Activated CD8-positive, alpha-beta memory T cell treated with anti-CD3 and anti-CD28 coated beads for 48 hours (primary cell): Measurements from ENCODE around the gene CHRNE.

Experiments
- DNase-seq, 3 experiments: peaks; one replicate each; pipeline ENCODE4 v3.0.0-alpha.2; 2020; ENCODE audit warnings: low read depth in 2 of 3, low spot score in 2 of 3

CHRNE gene

DNA sequence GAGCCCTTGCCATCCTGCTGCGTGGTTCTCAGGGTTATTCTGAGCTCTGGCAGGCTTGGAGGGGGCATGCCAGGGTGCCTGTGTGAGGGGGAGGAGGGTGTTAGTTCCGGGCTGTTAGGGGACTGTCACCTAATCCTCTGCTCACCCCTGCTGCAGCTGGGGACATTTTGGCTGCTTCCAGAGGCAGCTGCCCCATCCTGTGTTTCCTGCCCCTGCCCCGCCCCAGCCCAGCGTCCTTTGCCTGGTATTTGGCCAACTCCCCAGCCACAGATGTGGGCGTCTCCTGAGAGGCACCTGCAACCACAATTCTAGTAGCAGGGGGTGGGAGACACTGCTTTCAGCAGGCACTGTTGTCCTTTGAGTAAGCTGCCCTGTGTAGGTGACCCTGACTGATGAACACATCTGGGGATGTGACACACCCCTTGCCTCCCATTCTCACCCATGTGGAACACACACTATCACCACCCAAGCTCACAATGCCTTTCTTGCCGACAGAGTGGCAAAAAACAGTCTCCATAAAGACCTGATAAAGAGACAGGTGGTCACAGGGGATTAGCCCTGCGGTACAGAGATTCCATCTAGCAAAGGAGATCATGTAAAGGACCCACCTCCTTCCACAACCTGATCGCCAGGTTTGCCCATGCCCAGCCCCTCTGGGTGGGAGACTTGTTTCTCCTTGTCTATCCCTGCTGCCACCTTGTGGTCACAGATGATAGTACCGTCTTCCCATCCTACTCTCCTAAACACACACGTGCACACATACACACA, at the start of gene CHRNE:
TSS of gene CHRNE (minus strand) at position 48 of the 768 bp plus-strand sequence. CDS start at position 13, 35 bp downstream.
- DNase-seq = peak; percentile 40 to 52 (median 44)

DNA sequence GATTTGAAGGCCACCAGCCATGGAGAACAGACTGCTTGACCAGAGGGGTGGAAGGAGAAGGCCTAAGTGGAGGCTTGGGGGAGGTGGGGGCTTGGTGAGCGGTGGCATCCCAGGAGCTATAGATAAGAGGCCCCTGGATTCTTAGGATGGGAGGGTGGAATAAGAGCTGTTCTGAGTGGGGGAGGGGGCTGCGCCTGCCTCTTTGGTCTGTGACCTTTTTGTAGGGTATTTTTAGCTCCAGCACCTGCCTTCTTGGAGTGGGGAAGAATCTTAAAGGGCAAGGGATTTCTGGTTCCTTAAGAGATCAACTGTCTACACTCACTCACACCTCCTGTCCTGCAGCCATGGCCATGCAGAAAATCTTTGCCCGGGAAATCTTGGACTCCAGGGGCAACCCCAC, 48.6 kb upstream of the CHRNE start:
- DNase-seq = no peak

DNA sequence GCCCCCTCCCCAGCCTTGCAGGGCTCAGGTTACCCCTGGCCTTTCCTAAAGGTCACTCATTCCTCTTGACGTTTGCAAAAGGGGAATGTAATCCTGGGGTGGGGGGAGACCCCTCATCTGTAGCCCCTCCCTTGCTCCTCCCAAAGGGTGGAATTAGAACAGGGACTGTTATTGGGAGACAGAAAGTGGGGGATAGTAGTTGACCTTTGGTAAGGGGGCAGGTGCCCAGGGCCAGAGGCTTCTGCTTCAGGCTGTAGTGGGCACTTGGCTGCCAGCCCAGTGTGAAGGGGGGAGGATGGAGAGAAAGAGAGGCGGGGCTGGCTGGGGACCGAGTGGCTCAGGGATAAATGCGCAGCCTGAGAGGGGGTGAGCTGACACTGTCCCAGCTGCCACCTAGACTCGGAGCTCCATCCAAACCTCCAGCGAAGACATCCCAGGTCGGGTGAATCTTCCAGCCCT, 47.9 kb upstream of the CHRNE start, which contains the start of gene ENO3:
TSS of gene ENO3 (plus strand) at position 374 of the 459 bp plus-strand sequence. CDS start 711 bp downstream, outside the sequence.
- DNase-seq = no peak

DNA sequence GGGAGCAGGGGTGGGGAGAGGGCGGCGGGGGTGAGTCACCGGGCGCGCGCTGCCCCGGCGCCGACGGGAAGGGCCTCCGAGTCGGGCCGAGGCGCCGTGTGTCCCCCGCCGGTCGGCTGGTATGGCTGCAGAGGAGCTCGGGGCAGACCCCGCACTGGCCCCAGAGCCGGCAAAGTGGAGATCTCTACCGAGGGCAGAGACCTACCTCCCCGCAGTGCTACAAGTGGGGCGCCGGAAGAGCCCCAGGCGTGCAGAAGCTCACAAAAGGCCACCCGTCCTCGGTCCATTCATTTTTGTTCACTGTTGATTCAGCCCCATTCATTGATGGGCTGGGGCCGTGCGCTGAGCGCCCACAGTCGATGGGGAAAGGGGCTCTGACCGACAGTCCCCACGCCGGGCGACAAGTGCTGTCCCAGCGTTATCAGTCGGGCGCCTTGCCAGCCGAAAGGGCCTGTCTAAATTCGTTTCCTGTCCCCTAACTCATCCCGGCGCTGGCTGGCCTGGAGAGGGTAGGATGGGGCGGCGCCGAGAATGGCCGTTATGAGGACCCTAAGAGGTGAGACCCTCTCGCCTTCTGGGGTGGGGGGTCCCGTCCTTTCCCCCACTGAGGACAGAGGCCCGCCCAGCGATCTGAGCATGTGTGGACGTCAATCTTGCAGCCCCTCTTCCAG, 47.3 kb upstream of the CHRNE start:
- DNase-seq = no peak

DNA sequence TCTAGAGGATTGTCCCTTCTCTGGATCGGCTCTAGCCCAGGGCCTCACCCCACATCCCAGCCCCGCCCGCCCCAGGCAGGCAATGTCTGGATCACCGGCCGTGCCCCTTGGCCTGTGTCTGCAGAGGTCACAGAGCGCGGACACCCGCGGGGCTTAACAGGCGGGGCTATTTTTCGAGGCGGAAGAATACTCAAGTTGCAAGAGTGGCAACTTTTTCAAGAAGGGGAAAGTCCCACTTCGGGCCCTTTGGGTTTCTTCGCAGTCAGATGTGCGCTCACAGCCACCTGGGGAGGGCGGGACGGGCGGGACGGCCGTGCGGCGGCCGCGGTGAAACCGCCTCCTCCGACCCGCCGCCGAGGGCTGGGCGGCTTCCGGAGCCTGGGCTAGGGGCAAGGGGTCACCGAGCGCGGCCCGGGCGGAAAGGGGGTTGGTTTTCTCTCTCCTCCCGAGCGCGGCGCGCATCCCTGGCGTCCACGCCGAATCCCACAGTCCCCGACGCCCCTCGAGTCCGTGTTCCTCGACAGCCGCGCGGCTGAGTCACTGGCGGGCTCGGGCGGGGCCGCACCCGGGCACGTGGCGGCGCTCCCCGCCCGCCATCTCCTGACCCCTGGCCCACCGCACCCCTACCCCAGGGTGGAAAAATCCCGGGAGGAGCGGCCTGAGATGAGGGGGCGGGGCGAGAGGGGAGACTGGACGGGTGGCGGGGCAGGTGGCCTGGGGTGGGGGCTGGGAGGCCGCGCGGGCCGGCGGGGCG, 46.6 kb upstream of the CHRNE start:
- DNase-seq = peak; percentile 57 to 71 (median 69)

DNA sequence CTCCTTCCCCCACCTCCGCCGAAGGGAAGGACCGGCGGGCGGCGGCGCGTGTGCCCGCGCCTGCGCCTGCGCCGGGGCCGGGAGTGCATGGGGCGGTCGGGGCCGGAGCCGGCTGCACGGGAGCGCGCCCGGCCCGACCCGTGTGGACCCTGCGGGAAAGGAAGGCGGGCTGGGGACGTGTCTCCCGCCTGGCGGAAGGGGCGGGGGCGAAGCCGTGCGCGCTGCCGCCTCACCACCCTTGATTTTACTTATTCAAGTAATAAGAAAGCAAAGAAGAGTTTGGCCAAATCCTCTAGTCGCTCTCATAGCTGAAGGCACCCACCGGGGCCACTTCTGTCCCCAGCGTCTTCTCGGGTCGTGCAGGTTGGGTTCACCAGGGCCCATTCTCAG, 46.0 kb upstream of the CHRNE start:
- DNase-seq = peak in 2 of 3 experiments; percentile 57 to 68

DNA sequence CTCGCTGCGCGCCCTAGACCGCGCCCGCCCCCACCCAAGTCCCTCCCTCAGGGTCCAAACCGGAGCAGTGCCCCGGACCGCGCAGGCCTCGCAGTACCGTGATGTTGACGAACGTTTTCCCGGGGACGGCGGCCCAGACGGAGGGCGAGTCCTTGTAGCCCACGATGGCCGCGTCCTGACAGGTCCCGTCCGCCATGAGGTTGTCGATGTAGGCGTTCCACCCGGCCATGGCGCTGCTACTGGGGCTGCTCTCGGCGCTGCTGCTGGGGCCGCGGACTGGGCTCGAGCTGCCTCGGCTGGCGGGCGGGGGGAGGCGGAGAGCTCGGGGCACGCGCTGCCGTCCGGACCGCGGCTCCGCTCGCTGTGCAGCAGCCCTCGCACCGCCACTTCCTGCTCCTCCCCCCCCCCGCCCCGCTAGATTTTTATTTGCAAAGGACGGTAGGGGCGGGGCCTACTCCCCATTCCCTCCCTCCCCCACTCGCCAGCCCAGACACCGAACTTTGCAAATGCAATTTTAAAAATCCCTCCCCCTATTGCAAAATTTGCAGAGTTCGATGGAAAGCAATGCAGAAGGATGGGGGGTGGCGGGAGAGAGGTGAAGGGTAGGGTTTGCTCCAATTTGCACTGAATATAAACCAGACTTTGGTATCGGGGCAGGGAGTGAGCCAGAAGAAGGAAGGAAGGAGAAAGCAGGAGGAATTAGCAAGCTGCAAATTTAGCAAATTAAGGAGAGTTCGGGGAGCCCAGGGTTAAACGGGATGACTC, 45.5 kb upstream of the CHRNE start, which contains the start of gene PFN1:
TSS of gene PFN1 (minus strand) at position 365 of the 765 bp plus-strand sequence. CDS start at position 229, 136 bp downstream.
- DNase-seq = peak; percentile 64 to 81 (median 69)

DNA sequence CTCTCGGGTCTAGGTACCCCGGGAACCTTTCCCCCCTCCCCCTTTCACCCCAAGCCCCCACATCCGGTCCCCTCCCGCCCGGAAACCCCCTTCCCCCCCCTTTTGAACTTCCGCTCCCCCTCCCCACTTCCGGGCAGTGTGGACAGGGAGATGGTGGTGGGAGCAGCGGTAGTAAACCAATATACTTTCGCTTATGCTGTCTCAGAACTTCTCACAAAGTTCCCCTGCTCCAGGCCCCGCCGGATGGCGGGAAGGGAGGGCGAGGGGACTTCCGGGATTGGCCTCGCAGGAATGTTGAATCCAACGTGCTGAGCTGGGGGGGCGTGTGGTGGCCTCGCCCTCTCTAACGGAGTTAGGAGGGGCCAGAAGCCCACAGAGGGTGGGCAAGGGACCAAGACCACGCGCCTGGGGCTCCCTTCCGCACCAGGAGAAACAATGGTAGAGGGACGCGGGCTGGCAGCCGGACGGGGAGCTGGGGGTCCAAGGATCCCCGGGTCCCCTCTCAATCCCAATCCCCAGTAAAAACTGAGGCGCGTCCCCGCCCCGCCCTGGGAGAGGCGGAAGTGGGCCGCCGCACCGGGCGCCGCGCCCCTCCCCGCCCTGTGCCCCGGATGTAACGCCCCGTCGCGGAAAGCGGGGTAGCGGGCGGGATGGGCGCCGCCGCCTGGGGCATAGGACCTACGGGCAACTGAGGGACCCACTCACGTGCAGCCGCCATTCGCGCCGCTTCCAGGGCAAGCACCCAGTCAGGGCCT, 44.7 kb upstream of the CHRNE start:
- DNase-seq = peak; percentile 40 to 62 (median 57)

DNA sequence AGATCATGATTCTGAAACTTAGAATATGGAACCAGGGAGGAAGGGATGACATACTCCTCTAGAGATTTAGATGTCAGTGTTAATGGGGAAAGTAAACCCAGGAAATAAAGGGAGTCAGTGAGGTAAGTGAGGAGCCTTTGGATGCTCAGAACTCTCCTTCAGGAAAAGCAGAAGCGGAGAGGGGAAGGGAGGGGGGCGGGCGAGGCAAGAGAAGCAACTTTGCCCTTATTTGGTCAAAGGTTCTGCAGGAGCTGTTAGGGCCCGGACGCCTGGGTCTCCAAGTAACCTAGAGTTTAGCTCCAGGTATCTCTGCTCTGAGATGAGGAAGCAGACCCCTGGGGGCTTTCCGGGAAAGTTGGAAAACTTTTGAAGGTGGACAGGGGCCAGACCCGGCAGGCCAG, 44.1 kb upstream of the CHRNE start:
- DNase-seq = peak in 1 of 3 experiments; percentile 33

DNA sequence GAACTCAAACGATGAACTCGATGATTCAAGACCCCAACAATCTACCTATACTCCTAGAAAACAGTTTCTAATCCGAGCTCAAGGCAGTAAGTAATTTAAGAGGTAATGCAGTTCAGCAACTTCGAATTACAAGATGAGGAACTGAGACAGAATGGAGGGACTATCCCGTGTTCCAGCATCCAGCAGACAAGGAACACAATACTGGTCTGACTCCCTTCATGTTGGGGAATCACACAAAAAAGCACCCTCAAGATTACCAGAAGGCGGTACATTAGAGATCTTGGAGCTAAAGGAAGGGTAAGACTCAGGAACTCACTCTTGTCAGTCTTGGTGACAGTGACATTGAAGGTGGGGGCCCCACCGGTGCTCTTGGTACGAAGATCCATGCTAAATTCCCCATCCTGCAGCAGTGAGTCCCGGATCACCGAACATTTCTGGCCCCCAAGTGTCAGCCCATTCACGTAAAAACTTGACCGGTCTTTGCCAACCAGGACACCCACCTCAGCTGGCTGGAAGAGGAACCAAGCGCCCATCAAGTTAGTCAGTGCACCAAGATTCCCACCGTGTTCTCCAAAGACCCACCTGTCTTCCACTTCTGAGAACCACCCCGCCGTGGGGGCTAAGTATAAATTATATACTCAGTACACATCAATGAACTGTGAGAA, 43.5 kb upstream of the CHRNE start:
- no peak for DNase-seq

DNA sequence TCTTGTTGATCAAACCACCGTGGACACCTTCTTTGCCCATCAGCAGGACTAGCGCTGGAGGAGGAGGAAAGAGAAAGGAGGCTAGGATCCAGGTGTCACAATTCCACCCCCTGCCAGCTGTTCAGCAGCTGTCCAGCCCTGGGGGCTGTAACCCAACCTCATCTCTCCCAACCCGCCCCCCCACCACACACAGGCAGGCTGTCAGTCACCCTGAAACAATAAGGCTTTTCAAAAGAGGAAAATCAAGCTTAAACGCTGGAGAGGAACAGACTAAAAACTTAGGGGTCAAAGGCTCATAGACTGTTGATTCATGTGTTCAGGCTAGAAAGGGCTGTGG, 43.0 kb upstream of the CHRNE start:
- no peak for DNase-seq

DNA sequence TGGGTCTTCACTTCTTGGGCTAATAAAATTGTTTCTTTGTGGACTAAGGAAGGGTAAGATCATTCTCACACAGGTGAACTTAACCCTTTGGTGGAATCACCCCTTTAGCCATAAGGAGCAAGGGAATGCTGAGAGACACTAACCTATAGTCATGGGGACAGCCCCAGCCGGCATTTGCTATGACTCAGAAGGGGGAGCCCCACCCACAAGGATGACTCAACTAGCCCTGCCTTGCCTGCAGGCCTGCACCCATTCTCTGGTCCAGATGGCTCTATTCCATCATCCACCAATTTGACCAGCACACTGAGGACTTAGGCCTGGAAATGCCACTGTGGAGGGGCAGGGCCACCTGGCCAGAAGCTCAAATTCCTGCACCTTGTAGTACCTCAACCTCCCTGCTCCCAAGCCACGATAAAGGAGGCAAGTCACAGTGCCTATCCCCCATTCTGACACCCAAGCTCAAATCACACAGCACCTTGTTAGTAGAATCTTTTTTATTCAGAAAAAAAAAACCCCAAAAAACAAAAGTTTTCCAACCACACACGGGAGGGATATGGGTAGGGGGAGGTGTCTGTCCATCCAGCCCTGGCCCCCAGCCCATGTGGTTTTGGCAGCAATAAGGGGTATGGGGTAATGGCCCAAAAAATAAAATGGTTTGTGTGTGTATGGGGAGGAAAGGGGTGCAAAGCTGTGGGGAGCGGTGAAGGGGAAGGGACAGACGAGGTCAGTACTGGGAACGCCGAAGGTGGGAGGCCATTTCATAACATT, 42.5 kb upstream of the CHRNE start:
- peak; percentile 64 to 75 (median 68) for DNase-seq

DNA sequence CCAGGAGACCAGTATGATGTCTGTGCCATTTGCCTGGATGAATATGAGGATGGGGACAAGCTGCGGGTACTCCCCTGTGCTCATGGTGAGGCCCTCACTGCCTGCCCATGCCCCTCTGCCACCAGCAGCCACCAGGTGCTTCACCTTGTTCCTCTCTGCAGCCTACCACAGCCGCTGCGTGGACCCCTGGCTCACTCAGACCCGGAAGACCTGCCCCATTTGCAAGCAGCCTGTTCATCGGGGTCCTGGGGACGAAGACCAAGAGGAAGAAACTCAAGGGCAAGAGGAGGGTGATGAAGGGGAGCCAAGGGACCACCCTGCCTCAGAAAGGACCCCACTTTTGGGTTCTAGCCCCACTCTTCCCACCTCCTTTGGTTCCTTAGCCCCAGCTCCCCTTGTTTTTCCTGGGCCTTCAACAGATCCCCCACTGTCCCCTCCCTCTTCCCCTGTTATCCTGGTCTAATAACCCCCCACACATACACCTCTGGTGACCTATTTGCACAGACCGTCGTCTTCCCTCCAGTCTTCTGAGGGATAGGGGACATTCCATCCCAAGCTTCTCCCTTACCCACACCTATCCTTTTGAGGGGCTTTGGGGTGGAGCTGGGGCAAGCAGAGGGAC, 41.8 kb upstream of the CHRNE start:
- peak in 1 of 3 experiments; percentile 25 for DNase-seq

DNA sequence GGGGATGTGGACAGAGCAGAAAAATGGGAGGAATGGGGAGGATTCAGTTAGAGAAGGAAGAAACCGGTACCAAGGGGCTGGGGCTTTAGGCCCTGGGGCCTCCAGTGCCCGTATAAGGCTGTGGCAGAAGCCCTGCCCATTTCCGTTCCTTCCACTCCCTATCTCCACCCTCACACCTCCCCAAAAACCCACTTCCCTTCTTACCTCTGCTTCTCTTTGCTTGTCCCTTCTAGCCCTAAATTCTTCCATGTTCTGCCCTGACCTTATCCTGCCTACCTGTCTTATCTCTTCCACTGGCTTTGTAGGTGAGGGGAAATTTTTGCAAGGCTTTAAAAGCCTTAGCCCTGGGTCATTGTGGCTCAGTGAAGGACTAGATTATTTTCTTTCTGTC, 41.3 kb upstream of the CHRNE start:
- DNase-seq = peak in 1 of 3 experiments; percentile 27

DNA sequence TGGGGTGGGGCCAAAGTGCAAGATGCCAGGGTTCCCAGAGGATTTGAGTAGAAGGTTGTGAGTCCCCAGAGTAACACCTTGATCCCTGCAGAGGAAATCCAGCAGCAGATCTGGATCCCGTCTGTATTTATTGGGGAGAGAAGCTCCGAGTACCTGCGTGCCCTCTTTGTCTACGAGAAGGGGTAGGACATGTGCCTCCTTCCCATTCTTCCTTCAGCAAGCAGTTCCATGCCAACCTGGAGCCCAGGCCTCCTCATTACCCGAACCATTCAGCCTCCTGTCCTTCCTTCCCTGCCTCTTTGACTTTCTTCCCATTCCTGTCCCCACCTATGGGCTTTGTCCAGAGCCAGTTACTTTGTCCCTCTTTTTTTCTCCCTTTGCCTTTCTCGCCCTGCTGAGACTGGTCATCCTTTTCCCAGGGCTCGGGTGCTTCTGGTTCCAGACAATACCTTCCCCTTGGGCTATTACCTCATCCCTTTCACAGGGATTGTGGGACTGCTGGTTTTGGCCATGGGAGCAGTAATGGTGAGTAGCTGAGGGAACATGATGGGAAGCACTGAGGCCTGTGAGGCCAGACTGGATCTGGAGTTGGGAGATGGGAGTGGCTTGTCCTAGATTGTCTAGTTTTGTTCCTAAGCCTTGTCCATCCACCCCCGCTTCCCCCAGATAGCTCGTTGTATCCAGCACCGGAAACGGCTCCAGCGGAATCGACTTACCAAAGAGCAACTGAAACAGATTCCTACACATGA, 40.0 kb upstream of the CHRNE start:
- DNase-seq = no peak

DNA sequence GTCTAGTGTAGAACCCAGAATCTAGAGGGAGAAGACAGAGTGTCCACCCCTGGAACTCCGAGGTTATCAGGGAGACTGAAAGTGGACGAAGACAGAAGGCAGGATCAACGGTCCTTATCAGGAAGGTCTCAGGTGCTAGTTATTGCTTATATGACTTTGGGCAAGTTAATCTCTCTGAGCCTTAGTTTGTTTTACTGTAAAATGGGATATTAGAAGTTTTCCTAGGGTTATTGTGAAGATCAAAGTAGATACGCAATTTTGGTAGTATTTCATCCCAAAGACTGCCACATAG, 38.4 kb upstream of the CHRNE start:
- DNase-seq = no peak

DNA sequence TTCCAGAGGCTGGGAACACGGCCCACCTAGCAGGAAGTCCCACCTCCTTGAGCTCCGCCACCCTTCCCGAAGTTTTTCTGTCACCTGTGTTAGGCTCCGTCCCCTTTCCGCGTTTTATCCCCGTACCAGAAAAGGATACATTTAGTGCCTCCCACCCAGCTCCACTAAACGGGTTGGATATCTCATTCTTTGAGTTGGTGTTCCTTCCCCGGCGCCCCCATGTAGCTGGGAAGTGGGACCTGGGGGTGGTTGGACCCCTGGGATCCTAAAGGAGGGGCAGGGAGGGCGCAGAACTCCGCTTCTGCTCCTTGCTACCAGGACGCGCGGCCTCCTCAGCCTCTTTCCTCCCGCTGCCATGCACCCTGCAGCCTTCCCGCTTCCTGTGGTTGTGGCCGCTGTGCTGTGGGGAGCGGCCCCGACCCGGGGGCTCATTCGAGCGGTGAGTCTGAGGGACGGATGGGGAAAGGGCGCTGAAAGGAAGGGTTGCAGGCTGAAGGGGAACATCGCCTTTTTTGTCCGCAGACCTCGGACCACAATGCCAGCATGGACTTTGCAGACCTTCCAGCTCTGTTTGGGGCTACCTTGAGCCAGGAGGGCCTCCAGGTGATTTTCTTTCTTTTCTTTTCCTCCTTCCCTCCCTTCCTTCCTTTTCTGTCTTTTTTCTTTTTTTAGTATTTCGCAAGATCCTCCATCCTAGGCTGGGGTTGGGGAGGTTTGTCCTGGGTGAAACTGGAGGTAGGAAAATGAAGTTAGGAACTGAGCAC, 37.8 kb upstream of the CHRNE start:
- DNase-seq = peak in 1 of 3 experiments; percentile 26
